ENCODE data around the gene OR10K1. TPM values are rescaled to one million over a fixed set of nuclear protein-coding genes. Genes with fewer than 3 reads are reported as not detected.

OR10K1 gene
- total and polyA plus RNA-seq, 10 of the 15 experiments (the other 5 are each of a cell fraction or from before 2014, with no cell fraction given): not detected

- POLR2A ChIA-PET: no interaction called here
- in situ Hi-C loops (cut with MboI) (no loop called here), intact Hi-C loops (cut with micrococcal nuclease; ENCODE audit: unreplicated experiment) (no loop called here)
- RAD21 ChIA-PET (ENCODE audit: unreplicated experiment): interaction anchor here (0.5 to 3.1 kb wide), 2 partner anchors 291 to 293 kb away, joined by 3 to 26 read pairs; no protein-coding TSS in a partner anchor
- Histone ChIP-seq H3K4me3 (no peak overlapping the region), H3K27ac (ENCODE audit: control insufficient read depth, insufficient read depth) (no peak overlapping the region), H3K4me1 (ENCODE audit: control insufficient read depth, insufficient read depth, low read length) (no peaks in the 10 kb centered on the region), H3K4me2 (ENCODE audit: control insufficient read depth, insufficient read depth) (no peak overlapping the region), H3K27me3 (replicated peaks in 1 of 2; ENCODE audit: control insufficient read depth in 2 of 2, insufficient read depth in 2 of 2, low read length in 1 of 2) (0 out of 4 replicates have a peak, but pooled peaks cover 0 to 3% of the 10 kb centered on the region in 2 experiments), H3K9me3 (replicated peaks; ENCODE audit: control insufficient read depth, insufficient read depth, low read length) (no peaks in the 10 kb centered on the region), H3K36me3 (ENCODE audit: control insufficient read depth in 2 of 2, insufficient read depth in 2 of 2, low read length in 1 of 2) (no peaks in the 10 kb centered on the region), H2AFZ (ENCODE audit: control insufficient read depth, low read depth, low read length) (no peak overlapping the region), H3K9ac (ENCODE audit: control insufficient read depth, insufficient read depth, low read length) (no peak overlapping the region), H4K20me1 (ENCODE audit: control insufficient read depth, insufficient read depth) (no peaks in the 10 kb centered on the region), H3K79me2 (ENCODE audit: control insufficient read depth, insufficient read depth, low read length) (no peaks in the 10 kb centered on the region)
- BruUV-seq (replicated peaks): no TSS peak
- FAIRE-seq: no peak
- 2% methylated on average over 2 of the region's 2 CpGs for WGBS (ENCODE audit: insufficient coverage, insufficient replicate concordance, low lambda C conversion rate, missing lambda C conversion rate)
- CTCF ChIA-PET: interaction anchor here (0.6 to 7.7 kb wide), 5 partner anchors 11 to 370 kb away, joined by 3 to 64 read pairs (median 5); no protein-coding TSS in a partner anchor
- SMC1A ChIA-PET (ENCODE audit: uncharacterized antibody, unreplicated experiment): interaction anchor here (1.4 to 4.2 kb wide), 2 partner anchors 247 to 291 kb away, joined by 3 to 54 read pairs; no protein-coding TSS in a partner anchor
- DNase-seq (ENCODE audit: low read depth, low spot score): no peak
- no peak for ATAC-seq
- TF ChIP-seq GABPA (IDR thresholded peaks at IDR 0.05; ENCODE audit: low read depth): no peak
- TF ChIP-seq, protein P1, sequence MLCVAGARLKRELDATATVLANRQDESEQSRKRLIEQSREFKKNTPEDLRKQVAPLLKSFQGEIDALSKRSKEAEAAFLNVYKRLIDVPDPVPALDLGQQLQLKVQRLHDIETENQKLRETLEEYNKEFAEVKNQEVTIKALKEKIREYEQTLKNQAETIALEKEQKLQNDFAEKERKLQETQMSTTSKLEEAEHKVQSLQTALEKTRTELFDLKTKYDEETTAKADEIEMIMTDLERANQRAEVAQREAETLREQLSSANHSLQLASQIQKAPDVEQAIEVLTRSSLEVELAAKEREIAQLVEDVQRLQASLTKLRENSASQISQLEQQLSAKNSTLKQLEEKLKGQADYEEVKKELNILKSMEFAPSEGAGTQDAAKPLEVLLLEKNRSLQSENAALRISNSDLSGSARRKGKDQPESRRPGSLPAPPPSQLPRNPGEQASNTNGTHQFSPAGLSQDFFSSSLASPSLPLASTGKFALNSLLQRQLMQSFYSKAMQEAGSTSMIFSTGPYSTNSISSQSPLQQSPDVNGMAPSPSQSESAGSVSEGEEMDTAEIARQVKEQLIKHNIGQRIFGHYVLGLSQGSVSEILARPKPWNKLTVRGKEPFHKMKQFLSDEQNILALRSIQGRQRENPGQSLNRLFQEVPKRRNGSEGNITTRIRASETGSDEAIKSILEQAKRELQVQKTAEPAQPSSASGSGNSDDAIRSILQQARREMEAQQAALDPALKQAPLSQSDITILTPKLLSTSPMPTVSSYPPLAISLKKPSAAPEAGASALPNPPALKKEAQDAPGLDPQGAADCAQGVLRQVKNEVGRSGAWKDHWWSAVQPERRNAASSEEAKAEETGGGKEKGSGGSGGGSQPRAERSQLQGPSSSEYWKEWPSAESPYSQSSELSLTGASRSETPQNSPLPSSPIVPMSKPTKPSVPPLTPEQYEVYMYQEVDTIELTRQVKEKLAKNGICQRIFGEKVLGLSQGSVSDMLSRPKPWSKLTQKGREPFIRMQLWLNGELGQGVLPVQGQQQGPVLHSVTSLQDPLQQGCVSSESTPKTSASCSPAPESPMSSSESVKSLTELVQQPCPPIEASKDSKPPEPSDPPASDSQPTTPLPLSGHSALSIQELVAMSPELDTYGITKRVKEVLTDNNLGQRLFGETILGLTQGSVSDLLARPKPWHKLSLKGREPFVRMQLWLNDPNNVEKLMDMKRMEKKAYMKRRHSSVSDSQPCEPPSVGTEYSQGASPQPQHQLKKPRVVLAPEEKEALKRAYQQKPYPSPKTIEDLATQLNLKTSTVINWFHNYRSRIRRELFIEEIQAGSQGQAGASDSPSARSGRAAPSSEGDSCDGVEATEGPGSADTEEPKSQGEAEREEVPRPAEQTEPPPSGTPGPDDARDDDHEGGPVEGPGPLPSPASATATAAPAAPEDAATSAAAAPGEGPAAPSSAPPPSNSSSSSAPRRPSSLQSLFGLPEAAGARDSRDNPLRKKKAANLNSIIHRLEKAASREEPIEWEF (IDR thresholded peaks at IDR 0.05; ENCODE audit: insufficient replicate concordance, low read depth, low read length): no peak
- no peak for TF ChIP-seq YY1 (IDR thresholded peaks at IDR 0.05; ENCODE audit: low read depth, low read length)
- TF ChIP-seq SPI1 (IDR thresholded peaks at IDR 0.05; ENCODE audit: borderline replicate concordance, insufficient read depth, low read depth, low read length): no peak
- TF ChIP-seq REST (IDR thresholded peaks at IDR 0.05; ENCODE audit: low read depth, low read length): no peak
- TF ChIP-seq, protein P2, sequence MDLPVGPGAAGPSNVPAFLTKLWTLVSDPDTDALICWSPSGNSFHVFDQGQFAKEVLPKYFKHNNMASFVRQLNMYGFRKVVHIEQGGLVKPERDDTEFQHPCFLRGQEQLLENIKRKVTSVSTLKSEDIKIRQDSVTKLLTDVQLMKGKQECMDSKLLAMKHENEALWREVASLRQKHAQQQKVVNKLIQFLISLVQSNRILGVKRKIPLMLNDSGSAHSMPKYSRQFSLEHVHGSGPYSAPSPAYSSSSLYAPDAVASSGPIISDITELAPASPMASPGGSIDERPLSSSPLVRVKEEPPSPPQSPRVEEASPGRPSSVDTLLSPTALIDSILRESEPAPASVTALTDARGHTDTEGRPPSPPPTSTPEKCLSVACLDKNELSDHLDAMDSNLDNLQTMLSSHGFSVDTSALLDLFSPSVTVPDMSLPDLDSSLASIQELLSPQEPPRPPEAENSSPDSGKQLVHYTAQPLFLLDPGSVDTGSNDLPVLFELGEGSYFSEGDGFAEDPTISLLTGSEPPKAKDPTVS (IDR thresholded peaks at IDR 0.05; ENCODE audit: low read depth, low read length): no peak
- TF ChIP-seq, protein P3, sequence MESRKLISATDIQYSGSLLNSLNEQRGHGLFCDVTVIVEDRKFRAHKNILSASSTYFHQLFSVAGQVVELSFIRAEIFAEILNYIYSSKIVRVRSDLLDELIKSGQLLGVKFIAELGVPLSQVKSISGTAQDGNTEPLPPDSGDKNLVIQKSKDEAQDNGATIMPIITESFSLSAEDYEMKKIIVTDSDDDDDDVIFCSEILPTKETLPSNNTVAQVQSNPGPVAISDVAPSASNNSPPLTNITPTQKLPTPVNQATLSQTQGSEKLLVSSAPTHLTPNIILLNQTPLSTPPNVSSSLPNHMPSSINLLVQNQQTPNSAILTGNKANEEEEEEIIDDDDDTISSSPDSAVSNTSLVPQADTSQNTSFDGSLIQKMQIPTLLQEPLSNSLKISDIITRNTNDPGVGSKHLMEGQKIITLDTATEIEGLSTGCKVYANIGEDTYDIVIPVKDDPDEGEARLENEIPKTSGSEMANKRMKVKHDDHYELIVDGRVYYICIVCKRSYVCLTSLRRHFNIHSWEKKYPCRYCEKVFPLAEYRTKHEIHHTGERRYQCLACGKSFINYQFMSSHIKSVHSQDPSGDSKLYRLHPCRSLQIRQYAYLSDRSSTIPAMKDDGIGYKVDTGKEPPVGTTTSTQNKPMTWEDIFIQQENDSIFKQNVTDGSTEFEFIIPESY (IDR thresholded peaks at IDR 0.05): no peak
- TF ChIP-seq ATF3 (IDR thresholded peaks at IDR 0.05; ENCODE audit: borderline replicate concordance, extremely low read depth, low read depth, low read length): no peak
- TF ChIP-seq BRCA1 (IDR thresholded peaks at IDR 0.05; ENCODE audit: low read depth, low read length): no peak
- no peak for TF ChIP-seq TCF3 (IDR thresholded peaks at IDR 0.05; ENCODE audit: borderline replicate concordance, insufficient read depth, low read depth, low read length)
These were observed 33.2 kb downstream of the OR10K1 start for GRCh38 chr1:158494796-158495195.

Measured in GM12878 (cell line).